Left colon (tissue), 2 donors: Measurements from ENCODE around the gene EVL. TPM values are rescaled to one million over a fixed set of nuclear protein-coding genes. Genes with fewer than 3 reads are reported as not detected.
"Not testable (repeated sequence)": the region's sequence is repeated elsewhere in the genome, so short reads cannot be mapped to it uniquely, and the experiment has no call there.

ENCODE experiments used
- ATAC-seq: fragments of 200-7000 bp; cut with Tn5 transposase; one replicate; pipeline ENCODE4 v1.9.1; 2020; ENCODE audit warnings: mild to moderate bottlenecking, moderate library complexity
- DNase-seq, 2 donors: peaks; one replicate each; pipeline ENCODE4 v3.0.0-alpha.2; 2020
- intact Hi-C, 2 donors: fragments of 100-400 bp; cut with DNase I in 1 of 2; cut with micrococcal nuclease in 1 of 2; formaldehyde crosslinking; loops; one replicate each; pipeline versions ENCODE4 v1.11.2 to v1.14.0; 2022; cut with DNase I, micrococcal nuclease
- total RNA-seq, 2 donors: library from RNA; stranded (reverse); fragmentation: NEBNext Ultra II Directional; extraction: Animal tissue kit (Norgen Biotek cat#: 25700); gene quantifications; one replicate each; pipeline ENCODE4 v1.2.1, GENCODE V29; 2021
- donor health status: DM: no; HTN: no; CAD: no.
- donor health status: DM: yes; HTN: yes; CAD: no.

The EVL gene
- total RNA-seq, 2 donors from 2014 or later: 9.7 to 25.0 TPM

- ATAC-seq (no peak), DNase-seq (no peak)
- intact Hi-C loops: no loop called here
Measured at GRCh38 chr14:100060760-100061159, 4.5 kb upstream of the EVL start.

- DNase-seq (no peak), ATAC-seq (no peak)
- intact Hi-C loops: no loop called here
Measured at GRCh38 chr14:100062590-100062989, 2.6 kb upstream of the EVL start.

GRCh38 chr14:100063314-100063941 lies 1.8 kb upstream of the EVL start:
- DNase-seq (no peak), ATAC-seq (no peak)
- intact Hi-C loops: no loop called here

GRCh38 chr14:100064335-100065092 lies 708 bp upstream of the EVL start:
- ATAC-seq, intact Hi-C loops, DNase-seq: not testable (repeated sequence)

GRCh38 chr14:100065942-100066574 lies 836 bp downstream of the EVL start:
- intact Hi-C loops: no loop called here
- DNase-seq (peak in 1 of 2 donors; percentile 48), ATAC-seq (peak; percentile 52)

GRCh38 chr14:100066962-100067361 lies 1.7 kb downstream of the EVL start:
- DNase-seq (no peak), ATAC-seq (no peak)
- intact Hi-C loops: no loop called here

GRCh38 chr14:100067481-100067880 lies 2.3 kb downstream of the EVL start:
- DNase-seq: no peak
- ATAC-seq: no peak
- intact Hi-C loops: no loop called here

GRCh38 chr14:100067971-100068959 lies 3.0 kb downstream of the EVL start:
- intact Hi-C loops: no loop called here
- ATAC-seq (peak; percentile 28), DNase-seq (peak; percentile 52)

- ATAC-seq (no peak), DNase-seq (no peak)
- intact Hi-C loops: no loop called here
Measured at GRCh38 chr14:100069161-100069800, 4.1 kb downstream of the EVL start.

- no peak for DNase-seq
- intact Hi-C loops: no loop called here
- ATAC-seq: no peak
Measured at GRCh38 chr14:100070310-100070709, 5.1 kb downstream of the EVL start.

GRCh38 chr14:100071545-100071944 lies 6.3 kb downstream of the EVL start:
- intact Hi-C loops: no loop called here
- ATAC-seq (no peak), DNase-seq (no peak)

- DNase-seq (peak; percentile 55 to 77), ATAC-seq (peak; percentile 94)
- intact Hi-C loops: no loop called here
Measured at GRCh38 chr14:100072783-100073346, 7.6 kb downstream of the EVL start.

GRCh38 chr14:100073576-100074430 lies 8.6 kb downstream of the EVL start:
- ATAC-seq (no peak), DNase-seq (no peak)
- intact Hi-C loops: no loop called here

- DNase-seq: no peak
- intact Hi-C loops: no loop called here
- ATAC-seq: no peak
Measured at GRCh38 chr14:100074431-100075100, 9.3 kb downstream of the EVL start.

GRCh38 chr14:100075681-100076080 lies 10.5 kb downstream of the EVL start:
- DNase-seq: no peak
- intact Hi-C loops: no loop called here
- ATAC-seq: no peak

- DNase-seq: no peak
- ATAC-seq: peak; percentile 20
- intact Hi-C loops: no loop called here
Measured at GRCh38 chr14:100076133-100076532, 10.9 kb downstream of the EVL start.

GRCh38 chr14:100076606-100077005 lies 11.4 kb downstream of the EVL start:
- DNase-seq (peak in 1 of 2 donors; percentile 40), ATAC-seq (no peak)
- intact Hi-C loops: no loop called here
